NT2/D1 (cell line): Measurements from ENCODE around the gene TENM3.

Experiments used
- DNase-seq: peaks from one replicate; pipeline ENCODE4 v3.0.0-alpha.2; 2011; ENCODE audit warnings: low read depth, low spot score
- H3K27me3 ChIP-seq: 2 replicates; pipeline ENCODE4 v1.6.0; 2011; ENCODE audit warnings: mild to moderate bottlenecking; ENCODE audit not compliant: insufficient read length, insufficient read depth
- H3K36me3 ChIP-seq: 2 replicates; pipeline ENCODE4 v1.6.1; 2011; ENCODE audit warnings: mild to moderate bottlenecking, low read length, mixed read lengths; ENCODE audit not compliant: insufficient read depth, insufficient read length
- H3K4me1 ChIP-seq: 2 replicates; pipeline ENCODE4 v1.5.1; 2011; ENCODE audit not compliant: insufficient read depth, insufficient read length
- H3K4me3 ChIP-seq: 2 replicates; pipeline ENCODE4 v1.5.1; 2011; ENCODE audit warnings: low read depth; ENCODE audit not compliant: insufficient read length
- H3K9ac ChIP-seq: 2 replicates; pipeline ENCODE4 v1.6.0; 2011; ENCODE audit warnings: low read depth; ENCODE audit not compliant: insufficient read length
- H3K9me3 ChIP-seq: 2 replicates; pipeline ENCODE4 v1.5.1; 2011; ENCODE audit warnings: mild to moderate bottlenecking, low read length; ENCODE audit not compliant: insufficient read depth
- SUZ12 ChIP-seq: IDR thresholded peaks from 2 replicates; pipeline ENCODE4 v1.6.1; 2011; ENCODE audit not compliant: insufficient read length, insufficient read depth; ENCODE audit errors: extremely low read depth
- YY1 ChIP-seq: IDR thresholded peaks from 2 replicates; pipeline ENCODE4 v1.6.1; 2011; ENCODE audit not compliant: insufficient read length, insufficient read depth
- ZNF274 ChIP-seq: IDR thresholded peaks from 2 replicates; pipeline ENCODE4 v1.6.1; 2011; ENCODE audit warnings: mild to moderate bottlenecking, low read depth, low read length

Gene TENM3

GRCh38 chr4:182289809-182290208 is 46.6 kb downstream of the TENM3 start:
- Histone ChIP-seq H3K27me3 (no peaks in the 10 kb centered on the region), H3K4me3 (no peak overlapping the region), H3K9ac (no peak overlapping the region), H3K9me3 (no peaks in the 10 kb centered on the region), H3K4me1 (no peaks in the 10 kb centered on the region), H3K36me3 (no peaks in the 10 kb centered on the region)
- no peak for TF ChIP-seq YY1
- TF ChIP-seq ZNF274 = no peak
- TF ChIP-seq SUZ12 = no peak
- no peak for DNase-seq

- DNase-seq = no peak
- Histone ChIP-seq H3K4me1 (no peaks in the 10 kb centered on the region), H3K9ac (no peak overlapping the region), H3K36me3 (no peaks in the 10 kb centered on the region), H3K4me3 (no peak overlapping the region), H3K27me3 (no peaks in the 10 kb centered on the region), H3K9me3 (no peaks in the 10 kb centered on the region)
- no peak for TF ChIP-seq YY1
- TF ChIP-seq ZNF274 = no peak
- no peak for TF ChIP-seq SUZ12
These were observed 48.0 kb downstream of the TENM3 start for GRCh38 chr4:182291175-182291574.

GRCh38 chr4:182291597-182292270 is 48.5 kb downstream of the TENM3 start:
- H3K9ac ChIP-seq = no peak overlapping the region
- no peaks in the 10 kb centered on the region for H3K36me3 ChIP-seq
- TF ChIP-seq SUZ12 (no peak), ZNF274 (no peak), YY1 (no peak)
- H3K9me3 ChIP-seq = no peaks in the 10 kb centered on the region
- no peaks in the 10 kb centered on the region for H3K4me1 ChIP-seq
- DNase-seq = no peak
- H3K4me3 ChIP-seq = no peak overlapping the region
- H3K27me3 ChIP-seq = no peaks in the 10 kb centered on the region

GRCh38 chr4:182292612-182293011 is 49.4 kb downstream of the TENM3 start:
- Histone ChIP-seq H3K4me1 (no peaks in the 10 kb centered on the region), H3K9ac (no peak overlapping the region), H3K27me3 (no peaks in the 10 kb centered on the region), H3K4me3 (no peak overlapping the region), H3K9me3 (no peaks in the 10 kb centered on the region), H3K36me3 (no peaks in the 10 kb centered on the region)
- TF ChIP-seq YY1 (no peak), SUZ12 (no peak), ZNF274 (no peak)
- no peak for DNase-seq

- Histone ChIP-seq H3K4me1 (no peaks in the 10 kb centered on the region), H3K36me3 (no peaks in the 10 kb centered on the region), H3K4me3 (no peak overlapping the region), H3K27me3 (no peaks in the 10 kb centered on the region), H3K9me3 (no peaks in the 10 kb centered on the region), H3K9ac (no peak overlapping the region)
- DNase-seq = no peak
- TF ChIP-seq YY1 (no peak), ZNF274 (no peak), SUZ12 (no peak)
These were observed 50.6 kb downstream of the TENM3 start for GRCh38 chr4:182293691-182294255.

- H3K4me1 ChIP-seq = no peaks in the 10 kb centered on the region
- no peaks in the 10 kb centered on the region for H3K36me3 ChIP-seq
- H3K27me3 ChIP-seq = no peaks in the 10 kb centered on the region
- H3K4me3 ChIP-seq = no peak overlapping the region
- no peak for TF ChIP-seq ZNF274
- no peaks in the 10 kb centered on the region for H3K9me3 ChIP-seq
- no peak for DNase-seq
- no peak overlapping the region for H3K9ac ChIP-seq
These were observed 51.2 kb downstream of the TENM3 start for GRCh38 chr4:182294451-182294850.

GRCh38 chr4:182297659-182298058 is 54.5 kb downstream of the TENM3 start:
- TF ChIP-seq ZNF274 (no peak), YY1 (no peak), SUZ12 (no peak)
- Histone ChIP-seq H3K9ac (no peak overlapping the region), H3K4me3 (no peak overlapping the region), H3K9me3 (no peaks in the 10 kb centered on the region), H3K36me3 (no peaks in the 10 kb centered on the region), H3K4me1 (no peaks in the 10 kb centered on the region), H3K27me3 (no peaks in the 10 kb centered on the region)
- DNase-seq = no peak

GRCh38 chr4:182301736-182302135 is 58.5 kb downstream of the TENM3 start:
- Histone ChIP-seq H3K36me3 (no peaks in the 10 kb centered on the region), H3K4me1 (no peaks in the 10 kb centered on the region)
- no peak for DNase-seq

More at GRCh38 chr4:182301736-182302135, 58.5 kb downstream of the TENM3 start:
- no peak overlapping the region for H3K4me3 ChIP-seq
- H3K27me3 ChIP-seq = no peaks in the 10 kb centered on the region
- no peak for TF ChIP-seq SUZ12
- no peak for TF ChIP-seq ZNF274
- TF ChIP-seq YY1 = no peak
- H3K9me3 ChIP-seq = no peaks in the 10 kb centered on the region
- no peak overlapping the region for H3K9ac ChIP-seq
